HEK293T (cell line): ENCODE measurements around the gene SYNE3.

Experiments
- BHLHE40 ChIP-seq: fragments of 450-650 bp; IDR thresholded peaks from 2 replicates; pipeline ENCODE4 v1.6.1; 2016; ENCODE audit warnings: mild to moderate bottlenecking, moderate library complexity, borderline replicate concordance
- CTBP1 ChIP-seq: fragments of 450-650 bp; IDR thresholded peaks from 2 replicates; pipeline ENCODE4 v1.6.1; 2016; ENCODE audit warnings: borderline replicate concordance
- ELF4 ChIP-seq: fragments of 450-650 bp; IDR thresholded peaks from 2 replicates; pipeline ENCODE4 v1.6.1; 2017; ENCODE audit warnings: antibody characterized with exemption
- FOXA1 ChIP-seq: fragments of 450-650 bp; IDR thresholded peaks from 2 replicates; pipeline ENCODE4 v1.6.1; 2016; ENCODE audit warnings: mild to moderate bottlenecking
- FOXK2 ChIP-seq: fragments of 450-650 bp; IDR thresholded peaks from 2 replicates; pipeline ENCODE4 v1.6.1; 2016; ENCODE audit warnings: mild to moderate bottlenecking
- FOXM1 ChIP-seq: fragments of 450-650 bp; IDR thresholded peaks from 2 replicates; pipeline ENCODE4 v1.6.1; 2017; ENCODE audit warnings: mild to moderate bottlenecking, borderline replicate concordance
- HDGF ChIP-seq: fragments of 450-650 bp; IDR thresholded peaks from 2 replicates; pipeline ENCODE4 v1.6.1; 2017; ENCODE audit warnings: antibody characterized with exemption, borderline replicate concordance
- LEF1 ChIP-seq: fragments of 450-650 bp; IDR thresholded peaks from 2 replicates; pipeline ENCODE4 v1.6.1; 2017; ENCODE audit warnings: mild to moderate bottlenecking, borderline replicate concordance
- SP1 ChIP-seq: fragments of 450-650 bp; IDR thresholded peaks from 2 replicates; pipeline ENCODE4 v1.6.1; 2017
- SUZ12 ChIP-seq: fragments of 450-650 bp; IDR thresholded peaks from 2 replicates; pipeline ENCODE4 v1.6.1; 2016; ENCODE audit warnings: mild to moderate bottlenecking
- TARDBP ChIP-seq: fragments of 450-650 bp; IDR thresholded peaks from 2 replicates; pipeline ENCODE4 v1.6.1; 2016
- ZNF384 ChIP-seq: fragments of 450-650 bp; IDR thresholded peaks from 2 replicates; pipeline ENCODE4 v1.6.1; 2016
- TF ChIP-seq, protein P1 (sequence below): fragments of 450-650 bp; IDR thresholded peaks from 2 replicates; pipeline ENCODE4 v1.6.1; 2016

- TF ChIP-seq SP1 (no peak), FOXM1 (no peak), HDGF (no peak), BHLHE40 (no peak), FOXA1 (no peak), SUZ12 (no peak), TARDBP (no peak), CTBP1 (no peak), ZNF384 (no peak), FOXK2 (no peak), LEF1 (no peak), ELF4 (no peak)
- TF ChIP-seq, protein P1, sequence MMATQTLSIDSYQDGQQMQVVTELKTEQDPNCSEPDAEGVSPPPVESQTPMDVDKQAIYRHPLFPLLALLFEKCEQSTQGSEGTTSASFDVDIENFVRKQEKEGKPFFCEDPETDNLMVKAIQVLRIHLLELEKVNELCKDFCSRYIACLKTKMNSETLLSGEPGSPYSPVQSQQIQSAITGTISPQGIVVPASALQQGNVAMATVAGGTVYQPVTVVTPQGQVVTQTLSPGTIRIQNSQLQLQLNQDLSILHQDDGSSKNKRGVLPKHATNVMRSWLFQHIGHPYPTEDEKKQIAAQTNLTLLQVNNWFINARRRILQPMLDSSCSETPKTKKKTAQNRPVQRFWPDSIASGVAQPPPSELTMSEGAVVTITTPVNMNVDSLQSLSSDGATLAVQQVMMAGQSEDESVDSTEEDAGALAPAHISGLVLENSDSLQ, result no peak
These were observed 17.7 kb downstream of the SYNE3 start for GRCh38 chr14:95498622-95499353.
